PC-9 (cell line): ENCODE results near the gene TJP3. TPM values are rescaled to one million over a fixed set of nuclear protein-coding genes. Genes with fewer than 3 reads are reported as not detected.
A peak's percentile ranks its signal among the peaks of the same experiment; 100 is the strongest.

Source experiments
- BruUV-seq: library from RNA; stranded (reverse); fragments of 400-500 nt; replicated peaks from 2 replicates; lab custom pipeline; 2021; lab: Mats Ljungman, UMichigan
- CTCF ChIA-PET: fragments of 300-600 bp; sonication (Branson Sonifier 250); formaldehyde crosslinking; loops from one replicate; lab custom pipeline; 2022; ENCODE audit warnings: antibody characterized with exemption; lab: Charles Lee
- POLR2A ChIA-PET: fragments of 300-600 bp; sonication (Branson Sonifier 250); formaldehyde crosslinking; loops from one replicate; lab custom pipeline; 2022; ENCODE audit warnings: antibody characterized with exemption; ENCODE audit not compliant: unreplicated experiment; lab: Charles Lee
- DNase-seq, 2 experiments: peaks; one replicate each; pipeline versions ENCODE4 v3.0.0 to v3.0.0-alpha.2; 2015 to 2022; ENCODE audit warnings: mixed read lengths in 1 of 2
- H2AFZ ChIP-seq: fragments of 200-600 bp; sonication (generic); 2 replicates; pipeline ENCODE4 v1.8.1; 2017; ENCODE audit warnings: antibody characterized with exemption
- H3F3A ChIP-seq: fragments of 200-600 bp; sonication (generic); 2 replicates; pipeline ENCODE4 v1.8.1; 2017; ENCODE audit warnings: antibody characterized with exemption, mild to moderate bottlenecking, low read depth; ENCODE audit not compliant: insufficient read depth
- H3K27ac ChIP-seq: fragments of 200-600 bp; sonication (generic); 2 replicates; pipeline ENCODE4 v1.6.1; 2016; ENCODE audit warnings: mixed run types
- H3K27me3 ChIP-seq: fragments of 200-600 bp; sonication (generic); 2 replicates; pipeline ENCODE4 v1.6.1; 2016; ENCODE audit warnings: low read depth, mixed run types; ENCODE audit not compliant: insufficient read depth
- H3K36me3 ChIP-seq: fragments of 200-600 bp; sonication (generic); 2 replicates; pipeline ENCODE4 v1.6.1; 2016; ENCODE audit warnings: low read depth, mixed run types
- H3K4me1 ChIP-seq: fragments of 200-600 bp; sonication (generic); replicated peaks from 2 replicates; pipeline ENCODE4 v1.6.1; 2016; ENCODE audit warnings: mixed run types; ENCODE audit not compliant: insufficient read depth
- H3K4me2 ChIP-seq: fragments of 200-600 bp; sonication (generic); 2 replicates; pipeline ENCODE4 v1.6.1; 2017; ENCODE audit warnings: mixed run types
- H3K4me3 ChIP-seq: fragments of 200-600 bp; sonication (generic); 2 replicates; pipeline ENCODE4 v1.6.1; 2016; ENCODE audit warnings: mixed run types
- H3K79me2 ChIP-seq: fragments of 200-600 bp; sonication (generic); 2 replicates; pipeline ENCODE4 v1.6.1; 2017; ENCODE audit warnings: low read depth, mixed run types
- H3K9me2 ChIP-seq: fragments of 200-600 bp; sonication (generic); 2 replicates; pipeline ENCODE4 v1.8.1; 2017; ENCODE audit warnings: mild to moderate bottlenecking; ENCODE audit not compliant: insufficient read depth
- H3K9me3 ChIP-seq: fragments of 200-600 bp; sonication (generic); 2 replicates; pipeline ENCODE4 v1.8.1; 2016; ENCODE audit warnings: low read depth; ENCODE audit not compliant: insufficient read depth
- H4K20me1 ChIP-seq: fragments of 200-600 bp; sonication (generic); 2 replicates; pipeline ENCODE4 v1.8.1; 2017; ENCODE audit not compliant: insufficient read depth
- CTCF ChIP-seq: fragments of 200-600 bp; sonication (generic); conservative IDR thresholded peaks from 2 replicates; pipeline ENCODE4 v1.6.1; 2017; ENCODE audit warnings: mixed run types, antibody characterized with exemption, mild to moderate bottlenecking, moderate library complexity
- EZH2 ChIP-seq: fragments of 200-600 bp; sonication (generic); IDR thresholded peaks from 2 replicates; pipeline ENCODE4 v1.8.0; 2017; ENCODE audit warnings: antibody characterized with exemption, low read depth
- intact Hi-C: fragments of 100-400 bp; cut with micrococcal nuclease; formaldehyde crosslinking; loops from one replicate; pipeline ENCODE4 v1.10.0; 2022; ENCODE audit not compliant: unreplicated experiment
- total RNA-seq: library from RNA; stranded (reverse); gene quantifications from 2 replicates; pipeline ENCODE4 v1.2.3, GENCODE V29; 2021

TJP3 gene
- total RNA-seq, 1 experiment from 2014 or later = 56.8 TPM

- CTCF ChIA-PET = interaction anchor here (0.5 to 0.7 kb wide), 2 partner anchors 12 to 144 kb away, joined by 3 to 4 read pairs; no protein-coding TSS in a partner anchor
- Histone ChIP-seq H3K79me2 (0 out of 2 replicates have a peak, but pooled peaks cover 8% of the 10 kb centered on the region), H3K9me3 (no peaks in the 10 kb centered on the region), H3K27ac (no peak overlapping the region), H3F3A (peaks cover 11% of the 10 kb centered on the region; the same call in 1 of the 2 replicates), H2AFZ (no peak overlapping the region), H3K4me3 (no peak overlapping the region), H3K4me1 (no peaks in the 10 kb centered on the region; the same call in 1 of the 2 replicates), H4K20me1 (no peaks in the 10 kb centered on the region), H3K36me3 (no peaks in the 10 kb centered on the region), H3K4me2 (no peak overlapping the region), H3K9me2 (no peaks in the 10 kb centered on the region), H3K27me3 (no peaks in the 10 kb centered on the region)
- BruUV-seq = no TSS peak
- no peak for DNase-seq
- intact Hi-C loops = no loop called here
- POLR2A ChIA-PET = interaction anchor here (0.7 kb wide), 1 partner anchor 390 kb away, joined by 14 read pairs; no protein-coding TSS in a partner anchor
- TF ChIP-seq EZH2 = no peak
- TF ChIP-seq CTCF = no peak
Measured at GRCh38 chr19:3697671-3698385, 10.4 kb upstream of the TJP3 start.

GRCh38 chr19:3698386-3698950 lies 9.7 kb upstream of the TJP3 start:
- H3K79me2 ChIP-seq = 0 out of 2 replicates have a peak, but pooled peaks cover 8% of the 10 kb centered on the region
- no peaks in the 10 kb centered on the region for H3K27me3 ChIP-seq
- H3F3A ChIP-seq = peaks cover 11% of the 10 kb centered on the region; the same call in 1 of the 2 replicates
- H3K27ac ChIP-seq = no peak overlapping the region
- no TSS peak for BruUV-seq
- no peak overlapping the region for H3K4me2 ChIP-seq
- H3K4me1 ChIP-seq = no peaks in the 10 kb centered on the region; the same call in 1 of the 2 replicates
- H2AFZ ChIP-seq = no peak overlapping the region
- POLR2A ChIA-PET = no interaction called here
- H3K9me3 ChIP-seq = no peaks in the 10 kb centered on the region
- TF ChIP-seq CTCF (no peak), EZH2 (no peak)
- H3K36me3 ChIP-seq = no peaks in the 10 kb centered on the region
- no peak for DNase-seq
- intact Hi-C loops = no loop called here
- no peaks in the 10 kb centered on the region for H4K20me1 ChIP-seq
- CTCF ChIA-PET = interaction anchor here (1.1 kb wide), 1 partner anchor 22 kb away, joined by 4 read pairs; no protein-coding TSS in a partner anchor
- H3K4me3 ChIP-seq = no peak overlapping the region
- no peaks in the 10 kb centered on the region for H3K9me2 ChIP-seq

- Histone ChIP-seq H3F3A (peaks cover 11% of the 10 kb centered on the region; the same call in 1 of the 2 replicates), H3K36me3 (no peaks in the 10 kb centered on the region), H3K27ac (no peak overlapping the region), H3K27me3 (no peaks in the 10 kb centered on the region), H3K9me2 (no peaks in the 10 kb centered on the region), H3K4me1 (no peaks in the 10 kb centered on the region; the same call in 1 of the 2 replicates), H3K9me3 (no peaks in the 10 kb centered on the region), H3K4me3 (peak overlapping the region; percentile 68), H3K4me2 (peak overlapping the region; percentile 90), H2AFZ (peak overlapping the region; percentile 43; the same call in 1 of the 2 replicates), H3K79me2 (0 out of 2 replicates have a peak, but pooled peaks cover 8% of the 10 kb centered on the region), H4K20me1 (no peaks in the 10 kb centered on the region)
- intact Hi-C loops = no loop called here
- CTCF ChIA-PET = interaction anchor here (1.1 kb wide), 1 partner anchor 22 kb away, joined by 4 read pairs; no protein-coding TSS in a partner anchor
- no TSS peak for BruUV-seq
- POLR2A ChIA-PET = no interaction called here
- TF ChIP-seq EZH2 = no peak
- TF ChIP-seq CTCF = no peak
- no peak for DNase-seq
Measured at GRCh38 chr19:3698974-3699740, 9.0 kb upstream of the TJP3 start.
